Suprapubic skin (tissue), 4 donors: ENCODE results near the gene SRI. TPM values are rescaled to one million over a fixed set of nuclear protein-coding genes. Genes with fewer than 3 reads are reported as not detected.
"Not testable (repeated sequence)": the region's sequence is repeated elsewhere in the genome, so short reads cannot be mapped to it uniquely, and the experiment has no call there.

Experiments used
- DNase-seq, 2 donors: peaks; one replicate each; pipeline ENCODE4 v3.0.0-alpha.2; 2019; ENCODE audit warnings: low spot score in 2 of 2
- H3K27ac ChIP-seq: fragments of 200-600 bp; sonication (generic); one replicate; pipeline ENCODE4 v1.5.1; 2019
- H3K27me3 ChIP-seq: fragments of 200-600 bp; sonication (generic); one replicate; pipeline ENCODE4 v1.5.1; 2019
- H3K36me3 ChIP-seq: fragments of 200-600 bp; sonication (generic); one replicate; pipeline ENCODE4 v1.5.1; 2019
- H3K4me1 ChIP-seq: fragments of 200-600 bp; sonication (generic); one replicate; pipeline ENCODE4 v1.5.1; 2019
- H3K4me3 ChIP-seq: fragments of 200-600 bp; sonication (generic); one replicate; pipeline ENCODE4 v1.5.1; 2019; ENCODE audit warnings: mild to moderate bottlenecking
- H3K9me3 ChIP-seq: fragments of 200-600 bp; sonication (generic); one replicate; pipeline ENCODE4 v1.5.1; 2019
- EP300 ChIP-seq: sonication (generic); formaldehyde crosslinking; IDR thresholded peaks from one replicate; pipeline ENCODE4 v1.6.1; 2017; ENCODE audit warnings: antibody characterized with exemption
- POLR2A ChIP-seq, 2 donors: fragments of 450-650 bp; IDR thresholded peaks; one replicate each; pipeline ENCODE4 v1.6.1; 2017; ENCODE audit warnings: antibody characterized with exemption in 2 of 2, mild to moderate bottlenecking in 2 of 2, moderate library complexity in 2 of 2
- POLR2AphosphoS5 ChIP-seq, 3 donors: sonication (generic); formaldehyde crosslinking; IDR thresholded peaks; one replicate each; pipeline ENCODE4 v1.6.1; 2017; ENCODE audit warnings: antibody characterized with exemption in 3 of 3
- WGBS: methylation state at CpG from one replicate; pipeline ENCODE4 v1.1.5; 2018; 5-methylcytosine and 5-hydroxymethylcytosine counted together
- total RNA-seq, 4 donors: library from RNA; depleted of rRNA; stranded (reverse); fragments of >200 nt; gene quantifications; one replicate each; pipeline ENCODE4 v1.1.0, GENCODE V29; 2016
- TF ChIP-seq, protein P1 (sequence below), 2 donors: fragments of 200-600 bp in 1 of 2; fragments of 450-650 bp in 1 of 2; sonication (generic) in 1 of 2; IDR thresholded peaks; one replicate each; pipeline ENCODE4 v1.5.1; 2016 to 2019; ENCODE audit warnings: antibody characterized with exemption in 2 of 2, mild to moderate bottlenecking in 1 of 2, moderate library complexity in 1 of 2

SRI gene
- total RNA-seq, 4 donors from 2014 or later, result 36.7 to 50.6 (median 42.2) TPM

DNA sequence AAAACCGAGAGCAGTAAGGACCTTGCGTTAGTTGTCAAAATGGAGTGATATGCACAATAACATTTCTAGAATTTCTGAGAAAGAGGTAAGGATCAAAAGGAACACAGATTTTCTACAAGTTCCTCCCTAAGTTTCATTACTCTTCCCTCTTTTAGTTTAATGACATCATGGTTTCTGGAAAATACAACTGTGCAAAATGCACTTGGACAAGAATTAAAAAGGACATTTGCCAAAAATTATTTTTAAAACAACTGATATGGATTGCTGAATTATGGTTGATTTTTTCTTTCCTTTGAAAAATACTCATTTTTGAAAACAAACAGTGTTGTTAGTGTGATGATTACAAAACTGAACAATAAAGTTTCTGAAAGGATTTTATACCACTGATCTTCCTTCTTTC lies 52.1 kb downstream of the SRI start:
- Histone ChIP-seq H3K4me3 (no peak overlapping the region), H3K27ac (no peak overlapping the region), H3K4me1 (no peaks in the 10 kb centered on the region), H3K9me3 (no peaks in the 10 kb centered on the region), H3K27me3 (no peaks in the 10 kb centered on the region), H3K36me3 (no peaks in the 10 kb centered on the region)
- DNase-seq, result no peak
- TF ChIP-seq POLR2AphosphoS5 (IDR thresholded peaks at IDR 0.05) (no peak), POLR2A (IDR thresholded peaks at IDR 0.05) (no peak), EP300 (no peak)
- TF ChIP-seq, protein P1, sequence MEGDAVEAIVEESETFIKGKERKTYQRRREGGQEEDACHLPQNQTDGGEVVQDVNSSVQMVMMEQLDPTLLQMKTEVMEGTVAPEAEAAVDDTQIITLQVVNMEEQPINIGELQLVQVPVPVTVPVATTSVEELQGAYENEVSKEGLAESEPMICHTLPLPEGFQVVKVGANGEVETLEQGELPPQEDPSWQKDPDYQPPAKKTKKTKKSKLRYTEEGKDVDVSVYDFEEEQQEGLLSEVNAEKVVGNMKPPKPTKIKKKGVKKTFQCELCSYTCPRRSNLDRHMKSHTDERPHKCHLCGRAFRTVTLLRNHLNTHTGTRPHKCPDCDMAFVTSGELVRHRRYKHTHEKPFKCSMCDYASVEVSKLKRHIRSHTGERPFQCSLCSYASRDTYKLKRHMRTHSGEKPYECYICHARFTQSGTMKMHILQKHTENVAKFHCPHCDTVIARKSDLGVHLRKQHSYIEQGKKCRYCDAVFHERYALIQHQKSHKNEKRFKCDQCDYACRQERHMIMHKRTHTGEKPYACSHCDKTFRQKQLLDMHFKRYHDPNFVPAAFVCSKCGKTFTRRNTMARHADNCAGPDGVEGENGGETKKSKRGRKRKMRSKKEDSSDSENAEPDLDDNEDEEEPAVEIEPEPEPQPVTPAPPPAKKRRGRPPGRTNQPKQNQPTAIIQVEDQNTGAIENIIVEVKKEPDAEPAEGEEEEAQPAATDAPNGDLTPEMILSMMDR (IDR thresholded peaks at IDR 0.05), result no peak
- WGBS, result 89% methylated on average over 2 of the region's 2 CpGs

GRCh38 chr7:88167223-88167622 lies 52.6 kb downstream of the SRI start:
- Histone ChIP-seq H3K4me1 (no peaks in the 10 kb centered on the region), H3K27me3 (no peaks in the 10 kb centered on the region), H3K4me3 (no peak overlapping the region), H3K36me3 (no peaks in the 10 kb centered on the region), H3K9me3 (no peaks in the 10 kb centered on the region), H3K27ac (no peak overlapping the region)
- WGBS, result 70% methylated on average over 2 of the region's 2 CpGs
- no peak for TF ChIP-seq POLR2AphosphoS5 (IDR thresholded peaks at IDR 0.05)
- no peak for TF ChIP-seq EP300
- TF ChIP-seq, protein P1 (IDR thresholded peaks at IDR 0.05), result no peak
- TF ChIP-seq POLR2A (IDR thresholded peaks at IDR 0.05), result no peak
- DNase-seq, result no peak

GRCh38 chr7:88165697-88166096 lies 54.1 kb downstream of the SRI start:
- Histone ChIP-seq H3K27me3 (no peaks in the 10 kb centered on the region), H3K27ac (no peak overlapping the region), H3K36me3 (no peaks in the 10 kb centered on the region), H3K4me1 (no peaks in the 10 kb centered on the region), H3K9me3 (no peaks in the 10 kb centered on the region), H3K4me3 (no peak overlapping the region)
- DNase-seq, result no peak
- TF ChIP-seq POLR2A (IDR thresholded peaks at IDR 0.05), result no peak

- H3K36me3 ChIP-seq, H3K27ac ChIP-seq, H3K27me3 ChIP-seq, H3K4me3 ChIP-seq, DNase-seq, H3K4me1 ChIP-seq: not testable (repeated sequence)
- H3K9me3 ChIP-seq, result peaks cover 10% of the 10 kb centered on the region
- WGBS, result 83% methylated on average over 2 of the region's 2 CpGs
Observed at GRCh38 chr7:88159741-88160140, 60.1 kb downstream of the SRI start.

DNA sequence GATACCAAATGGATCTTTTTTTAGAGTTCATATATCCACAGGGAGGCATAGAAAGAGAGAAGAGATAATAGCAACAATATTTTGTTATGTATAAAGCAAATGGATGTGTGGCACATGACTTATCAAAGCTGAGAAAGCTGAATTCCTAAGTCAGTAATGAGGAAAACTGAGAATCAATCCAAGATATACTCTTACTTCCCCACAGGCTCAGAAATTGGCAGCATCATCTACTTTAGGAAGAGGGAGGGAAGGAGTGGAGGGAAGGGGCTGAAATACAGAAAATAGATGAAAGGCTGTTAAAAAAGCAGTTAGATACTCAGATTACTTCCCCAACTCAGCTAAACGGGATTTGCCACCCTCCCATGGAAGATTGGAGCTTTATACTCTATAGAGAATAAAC lies 63.5 kb downstream of the SRI start:
- Histone ChIP-seq H3K27me3 (no peaks in the 10 kb centered on the region), H3K9me3 (peaks cover 10% of the 10 kb centered on the region), H3K36me3 (no peaks in the 10 kb centered on the region), H3K27ac (no peak overlapping the region), H3K4me3 (no peak overlapping the region), H3K4me1 (no peaks in the 10 kb centered on the region)
- WGBS, result 63% methylated on average over 1 of the region's 1 CpG
- DNase-seq, result no peak
- no peak for TF ChIP-seq POLR2AphosphoS5 (IDR thresholded peaks at IDR 0.05)
- no peak for TF ChIP-seq POLR2A (IDR thresholded peaks at IDR 0.05)
- TF ChIP-seq, protein P1 (IDR thresholded peaks at IDR 0.05), result no peak
- no peak for TF ChIP-seq EP300

GRCh38 chr7:88155756-88156155 lies 64.1 kb downstream of the SRI start:
- Histone ChIP-seq H3K27ac (no peak overlapping the region), H3K36me3 (no peaks in the 10 kb centered on the region), H3K4me1 (no peaks in the 10 kb centered on the region), H3K4me3 (no peak overlapping the region), H3K27me3 (no peaks in the 10 kb centered on the region), H3K9me3 (peaks cover 10% of the 10 kb centered on the region)
- no peak for DNase-seq
- WGBS, result 81% methylated on average over 4 of the region's 4 CpGs
- TF ChIP-seq POLR2A (IDR thresholded peaks at IDR 0.05), result no peak
- no peak for TF ChIP-seq EP300
- TF ChIP-seq, protein P1 (IDR thresholded peaks at IDR 0.05), result no peak
- no peak for TF ChIP-seq POLR2AphosphoS5 (IDR thresholded peaks at IDR 0.05)

Other genes starting within 250 kb of the SRI start
- 10 to 100 TPM; 19.3 to 33.0 (median 24.2) TPM for gene STEAP4, start 86.9 kb upstream of the SRI start, total RNA-seq